ENCODE measurements around the gene SPSB1. TPM values are rescaled to one million over a fixed set of nuclear protein-coding genes. Genes with fewer than 3 reads are reported as not detected.
"Not testable (repeated sequence)": the region's sequence is repeated elsewhere in the genome, so short reads cannot be mapped to it uniquely, and the experiment has no call there.

The SPSB1 gene
- polyA plus RNA-seq, 10 donors = 4.8 to 11.3 (median 8.2) TPM

- DNase-seq = not testable (repeated sequence)
Measured at GRCh38 chr1:9299571-9300541, 7.2 kb downstream of the SPSB1 start.

GRCh38 chr1:9300573-9300972 is 7.9 kb downstream of the SPSB1 start:
- no peak for DNase-seq

- peak in 2 of 3 donors; percentile 49 to 84 for DNase-seq
Measured at GRCh38 chr1:9302745-9303524, 10.2 kb downstream of the SPSB1 start.

- DNase-seq = no peak
Measured at GRCh38 chr1:9303916-9304315, 11.2 kb downstream of the SPSB1 start.

GRCh38 chr1:9305216-9305615 is 12.5 kb downstream of the SPSB1 start:
- no peak for DNase-seq

- no peak for DNase-seq
Measured at GRCh38 chr1:9306006-9306405, 13.3 kb downstream of the SPSB1 start.

GRCh38 chr1:9307303-9307702 is 14.6 kb downstream of the SPSB1 start:
- no peak for DNase-seq

GRCh38 chr1:9308236-9308785 is 15.6 kb downstream of the SPSB1 start:
- DNase-seq = no peak

GRCh38 chr1:9309080-9309479 is 16.4 kb downstream of the SPSB1 start:
- DNase-seq = no peak

- DNase-seq = no peak
Measured at GRCh38 chr1:9309991-9310390, 17.3 kb downstream of the SPSB1 start.

- no peak for DNase-seq
Measured at GRCh38 chr1:9311029-9311428, 18.3 kb downstream of the SPSB1 start.

- no peak for DNase-seq
Measured at GRCh38 chr1:9311479-9311878, 18.8 kb downstream of the SPSB1 start.

- DNase-seq = no peak
Measured at GRCh38 chr1:9312168-9312720, 19.6 kb downstream of the SPSB1 start.

GRCh38 chr1:9313576-9313975 is 20.9 kb downstream of the SPSB1 start:
- no peak for DNase-seq

GRCh38 chr1:9314111-9314510 is 21.4 kb downstream of the SPSB1 start:
- DNase-seq = no peak

GRCh38 chr1:9314711-9315379 is 22.2 kb downstream of the SPSB1 start:
- no peak for DNase-seq

GRCh38 chr1:9315411-9316079 is 22.9 kb downstream of the SPSB1 start:
- DNase-seq = no peak

- DNase-seq = no peak
Measured at GRCh38 chr1:9316080-9316444, 23.4 kb downstream of the SPSB1 start.

- no peak for DNase-seq
Measured at GRCh38 chr1:9316512-9316911, 23.8 kb downstream of the SPSB1 start.

GRCh38 chr1:9317072-9317471 is 24.4 kb downstream of the SPSB1 start:
- no peak for DNase-seq
